Measurements from ENCODE around the gene RAD51C. TPM values are rescaled to one million over a fixed set of nuclear protein-coding genes. Genes with fewer than 3 reads are reported as not detected.
A peak's percentile ranks its signal among the peaks of the same experiment; 100 is the strongest.
"Not testable (repeated sequence)": the region's sequence is repeated elsewhere in the genome, so short reads cannot be mapped to it uniquely, and the experiment has no call there.

The RAD51C gene
- polyA plus RNA-seq, 2 of the 4 experiments (the other 2 are of a cell fraction): 83.4 to 121 TPM

- TF ChIP-seq RNF2 (IDR thresholded peaks at IDR 0.05; ENCODE audit: borderline replicate concordance, low read depth) (no peak), NR3C1 (IDR thresholded peaks at IDR 0.05) (no peak), PBX3 (IDR thresholded peaks at IDR 0.05) (peak; percentile 99), ZFP36 (IDR thresholded peaks at IDR 0.05; ENCODE audit: borderline replicate concordance, partially characterized antibody) (no peak), ZNF302 (CRISPR knock-in tag; IDR thresholded peaks at IDR 0.05) (no peak), JUNB (IDR thresholded peaks at IDR 0.05) (peak; percentile 29; the same call in 1 of the 2 replicates), POLR2A (IDR thresholded peaks at IDR 0.05; ENCODE audit: low read length) (peak; percentile 100), KDM1A (IDR thresholded peaks at IDR 0.05; ENCODE audit: low read depth) (no peak)
- TF ChIP-seq, protein P1, sequence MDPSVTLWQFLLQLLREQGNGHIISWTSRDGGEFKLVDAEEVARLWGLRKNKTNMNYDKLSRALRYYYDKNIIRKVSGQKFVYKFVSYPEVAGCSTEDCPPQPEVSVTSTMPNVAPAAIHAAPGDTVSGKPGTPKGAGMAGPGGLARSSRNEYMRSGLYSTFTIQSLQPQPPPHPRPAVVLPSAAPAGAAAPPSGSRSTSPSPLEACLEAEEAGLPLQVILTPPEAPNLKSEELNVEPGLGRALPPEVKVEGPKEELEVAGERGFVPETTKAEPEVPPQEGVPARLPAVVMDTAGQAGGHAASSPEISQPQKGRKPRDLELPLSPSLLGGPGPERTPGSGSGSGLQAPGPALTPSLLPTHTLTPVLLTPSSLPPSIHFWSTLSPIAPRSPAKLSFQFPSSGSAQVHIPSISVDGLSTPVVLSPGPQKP (IDR thresholded peaks at IDR 0.05; ENCODE audit: low read depth, low read length): no peak
These were observed 33.3 kb upstream of the RAD51C start (continued) for GRCh38 chr17:58658804-58659713.

DNA sequence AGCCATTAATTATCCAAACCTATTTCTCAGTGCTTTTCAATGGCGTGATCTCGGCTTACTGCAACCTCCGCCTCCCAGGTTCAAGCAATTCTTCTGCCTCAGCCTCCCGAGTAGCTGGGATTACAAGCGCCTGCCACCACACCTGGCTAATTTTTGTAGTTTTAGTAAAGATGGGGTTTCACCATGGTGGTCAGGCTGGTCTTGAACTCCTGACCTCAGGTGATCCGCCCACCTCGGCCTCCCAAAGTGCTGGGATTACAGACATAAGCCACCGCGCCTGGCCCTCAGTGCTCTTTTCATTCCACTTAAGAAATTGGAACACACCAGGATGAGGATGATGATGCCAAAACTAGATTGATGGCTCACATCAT lies 32.7 kb upstream of the RAD51C start:
- Histone ChIP-seq H3K27ac (peak overlapping the region; percentile 88 to 89), H3K4me3 (peak overlapping the region; percentile 56), H3K4me2 (peak overlapping the region; percentile 73)
- not testable (repeated sequence) for FAIRE-seq; H3K4me1 ChIP-seq; DNase-seq (ENCODE audit: low read depth in 1 of 2, low spot score in 1 of 2); H3K9me3 ChIP-seq
- peak in 1 of 2 experiments; percentile 1; a peak in 1 of 6 replicates for ATAC-seq
- ChIA-PET CTCF (interaction anchor here (1.0 to 2.9 kb wide), 6 partner anchors 10 to 345 kb away, joined by 3 to 8 read pairs (median 3); no protein-coding TSS in a partner anchor), POLR2A (interaction anchor here (0.9 to 9.7 kb wide), 13 partner anchors 12 to 345 kb away, joined by 3 to 160 read pairs (median 3); no protein-coding TSS in a partner anchor)
- WGBS (ENCODE audit: missing lambda C conversion rate): 8% methylated on average over 9 of the region's 9 CpGs
- TF ChIP-seq CHD4 (IDR thresholded peaks at IDR 0.05; ENCODE audit: borderline replicate concordance): peak; percentile 33; the same call in 1 of the 2 replicates

DNA sequence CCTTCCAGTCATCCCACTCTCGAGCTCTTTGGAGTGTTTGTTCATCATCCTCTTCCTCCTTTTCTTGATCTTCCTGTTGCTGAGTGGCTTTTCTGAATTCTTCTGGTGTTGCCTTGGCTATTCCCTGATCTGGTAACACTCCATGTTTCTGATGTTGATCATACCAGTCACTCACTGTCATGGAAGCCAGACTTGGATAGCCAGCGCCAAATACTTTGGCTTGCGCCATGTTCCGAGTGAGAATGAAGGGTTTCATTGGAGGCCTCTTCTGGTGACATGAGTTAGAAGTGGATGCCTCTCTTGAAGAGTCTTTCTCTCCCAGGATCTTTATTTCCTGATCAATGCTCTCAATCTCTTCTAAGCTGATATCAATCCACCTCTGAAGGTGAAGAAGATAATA lies 31.8 kb upstream of the RAD51C start:
- POLR2A ChIA-PET: interaction anchor here (1.1 to 9.7 kb wide), 3 partner anchors 13 to 29 kb away, joined by 3 to 160 read pairs (median 3); no protein-coding TSS in a partner anchor
- H3K4me1 ChIP-seq: peaks cover 3% of the 10 kb centered on the region; the same call in 1 of the 3 replicates
- ATAC-seq (no peak), DNase-seq (ENCODE audit: low read depth in 1 of 2, low spot score in 1 of 2) (no peak), FAIRE-seq (no peak)
- WGBS (ENCODE audit: missing lambda C conversion rate): 92% methylated on average over 4 of the region's 4 CpGs
- CTCF ChIA-PET: interaction anchor here (1.0 to 2.9 kb wide), 5 partner anchors 10 to 51 kb away, joined by 3 to 8 read pairs (median 3); no protein-coding TSS in a partner anchor
- no peak overlapping the region for H3K4me3 ChIP-seq
- TF ChIP-seq KDM1A (IDR thresholded peaks at IDR 0.05; ENCODE audit: low read depth) (no peak), CBX8 (IDR thresholded peaks at IDR 0.05) (no peak), SREBF2 (IDR thresholded peaks at IDR 0.05) (no peak), ZNF302 (CRISPR knock-in tag; IDR thresholded peaks at IDR 0.05) (no peak), ZSCAN20 (CRISPR knock-in tag; IDR thresholded peaks at IDR 0.05) (no peak), ESRRA (IDR thresholded peaks at IDR 0.05; ENCODE audit: borderline replicate concordance, low read length) (no peak), HDAC2 (IDR thresholded peaks at IDR 0.05) (no peak), CEBPB (IDR thresholded peaks at IDR 0.05) (no peak)
- TF ChIP-seq, protein P2, sequence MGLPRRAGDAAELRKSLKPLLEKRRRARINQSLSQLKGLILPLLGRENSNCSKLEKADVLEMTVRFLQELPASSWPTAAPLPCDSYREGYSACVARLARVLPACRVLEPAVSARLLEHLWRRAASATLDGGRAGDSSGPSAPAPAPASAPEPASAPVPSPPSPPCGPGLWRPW (IDR thresholded peaks at IDR 0.05): no peak
- H3K9me3 ChIP-seq: no peaks in the 10 kb centered on the region
- H3K27ac ChIP-seq: no peak overlapping the region
- no peak overlapping the region for H3K4me2 ChIP-seq

- 93% methylated on average over 26 of the region's 26 CpGs for WGBS (ENCODE audit: missing lambda C conversion rate)
- DNase-seq (ENCODE audit: low read depth in 1 of 2, low spot score in 1 of 2): no peak
- no peak for FAIRE-seq
- Histone ChIP-seq H3K9me3 (no peaks in the 10 kb centered on the region), H3K4me3 (no peak overlapping the region), H3K4me1 (peaks cover 3% of the 10 kb centered on the region; the same call in 1 of the 3 replicates), H3K4me2 (no peak overlapping the region), H3K27ac (no peak overlapping the region)
- POLR2A ChIA-PET: interaction anchor here (9.7 kb wide), 1 partner anchor 30 kb away, joined by 160 read pairs; no protein-coding TSS in a partner anchor
- CTCF ChIA-PET: interaction anchor here (2.9 kb wide), 1 partner anchor 9 kb away, joined by 8 read pairs; no protein-coding TSS in a partner anchor
- TF ChIP-seq FOXS1 (CRISPR knock-in tag; IDR thresholded peaks at IDR 0.05) (no peak), MYC (IDR thresholded peaks at IDR 0.05; ENCODE audit: borderline replicate concordance, low read length) (no peak), ESRRA (IDR thresholded peaks at IDR 0.05; ENCODE audit: borderline replicate concordance, low read length) (no peak), RNF2 (IDR thresholded peaks at IDR 0.05; ENCODE audit: borderline replicate concordance, low read depth) (no peak), MAFK (IDR thresholded peaks at IDR 0.05; ENCODE audit: partially characterized antibody) (no peak)
- no peak for ATAC-seq
These were observed 30.9 kb upstream of the RAD51C start for GRCh38 chr17:58661499-58661898.

Measured in A549 (cell line).